Measurements from ENCODE around the gene PLXNB2.
"Not testable (repeated sequence)": the region's sequence is repeated elsewhere in the genome, so short reads cannot be mapped to it uniquely, and the experiment has no call there.

The PLXNB2 gene

GRCh38 chr22:50278956-50279619 is 28.4 kb downstream of the PLXNB2 start:
- H3K27ac ChIP-seq = no peak overlapping the region
- TF ChIP-seq ZFX (IDR thresholded peaks at IDR 0.05) (no peak), CTCF (conservative IDR thresholded peaks at IDR 0.05) (no peak)

GRCh38 chr22:50278461-50278860 is 29.0 kb downstream of the PLXNB2 start:
- TF ChIP-seq ZFX (IDR thresholded peaks at IDR 0.05) (no peak), CTCF (conservative IDR thresholded peaks at IDR 0.05) (no peak)
- no peak overlapping the region for H3K27ac ChIP-seq

DNA sequence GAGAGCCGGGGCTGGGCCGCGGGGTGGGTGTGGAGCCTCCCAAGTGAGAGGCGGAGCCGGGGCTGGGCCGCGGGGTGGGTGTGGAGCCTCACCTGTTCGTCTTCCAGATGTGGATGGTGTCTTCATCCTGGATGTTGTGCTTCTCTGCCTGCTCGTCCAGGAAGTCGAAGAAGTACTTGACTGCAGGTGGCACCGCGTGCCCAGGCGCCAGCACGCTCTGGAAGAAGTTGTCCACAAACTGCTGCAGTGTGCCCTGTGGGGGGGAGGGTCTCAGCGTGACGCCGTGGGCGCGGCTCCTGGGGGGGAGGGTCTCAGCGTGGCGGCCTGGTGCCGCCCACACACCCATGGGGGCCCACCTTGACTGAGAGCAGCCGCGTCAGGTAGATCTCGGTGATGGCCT is 29.7 kb downstream of the PLXNB2 start:
- TF ChIP-seq ZFX (IDR thresholded peaks at IDR 0.05) = no peak
- TF ChIP-seq CTCF (conservative IDR thresholded peaks at IDR 0.05) = no peak
- H3K27ac ChIP-seq = no peak overlapping the region

DNA sequence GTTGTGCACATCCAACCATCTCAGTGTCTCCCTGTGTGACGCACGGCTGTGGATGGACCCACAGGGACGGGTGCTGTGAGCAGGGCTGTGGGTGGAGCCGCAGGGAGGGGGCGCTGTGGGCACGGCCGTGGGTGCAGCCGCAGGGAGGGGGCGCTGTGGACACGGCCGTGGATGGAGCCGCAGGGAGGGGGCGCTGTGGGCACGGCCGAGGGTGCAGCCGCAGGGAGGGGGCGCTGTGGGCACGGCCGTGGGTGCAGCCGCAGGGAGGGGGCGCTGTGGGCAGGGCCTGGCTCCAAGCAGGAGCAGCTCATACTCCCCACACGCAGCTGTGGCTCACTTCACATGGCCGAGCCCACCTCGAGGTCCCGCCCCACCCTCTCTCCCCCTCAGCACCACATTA is 31.3 kb downstream of the PLXNB2 start:
- no peak overlapping the region for H3K27ac ChIP-seq

GRCh38 chr22:50275181-50276055 is 32.0 kb downstream of the PLXNB2 start:
- TF ChIP-seq CTCF (conservative IDR thresholded peaks at IDR 0.05) (no peak), ZFX (IDR thresholded peaks at IDR 0.05) (no peak)
- H3K27ac ChIP-seq = no peak overlapping the region

More for the DNA sequence above, 31.3 kb downstream of the PLXNB2 start:
- no peak for TF ChIP-seq CTCF (conservative IDR thresholded peaks at IDR 0.05)
- no peak for TF ChIP-seq ZFX (IDR thresholded peaks at IDR 0.05)

- no peak overlapping the region for H3K27ac ChIP-seq
- TF ChIP-seq CTCF (conservative IDR thresholded peaks at IDR 0.05) (no peak), ZFX (IDR thresholded peaks at IDR 0.05) (no peak)
Measured at GRCh38 chr22:50274771-50275170, 32.7 kb downstream of the PLXNB2 start.

GRCh38 chr22:50274311-50274710 is 33.1 kb downstream of the PLXNB2 start:
- TF ChIP-seq CTCF (conservative IDR thresholded peaks at IDR 0.05) = no peak; the same call in 1 of the 2 replicates
- no peak overlapping the region; the same call in 1 of the 2 replicates for H3K27ac ChIP-seq

GRCh38 chr22:50273781-50274180 is 33.7 kb downstream of the PLXNB2 start:
- not testable (repeated sequence) for H3K27ac ChIP-seq
